A673 (cell line): ENCODE results near the gene KCNK15. TPM values are rescaled to one million over a fixed set of nuclear protein-coding genes. Genes with fewer than 3 reads are reported as not detected.

ENCODE experiments used
- BruUV-seq: library from RNA; stranded (reverse); fragments of 400-500 nt; replicated peaks from 2 replicates; lab custom pipeline; 2021; lab: Mats Ljungman, UMichigan
- CTCF ChIA-PET: fragments of 300-600 bp; sonication (Branson Sonifier 250); formaldehyde crosslinking; loops from one replicate; lab custom pipeline; 2022; ENCODE audit warnings: antibody characterized with exemption; lab: Charles Lee
- POLR2A ChIA-PET: fragments of 300-600 bp; sonication (Branson Sonifier 250); formaldehyde crosslinking; loops from one replicate; lab custom pipeline; 2022; ENCODE audit warnings: antibody characterized with exemption; ENCODE audit not compliant: low non-redundant PET; lab: Charles Lee
- DNase-seq: peaks from one replicate; pipeline ENCODE4 v3.0.0-alpha.2; 2015; ENCODE audit warnings: low spot score
- H3K27ac ChIP-seq: fragments of 200-600 bp; sonication (generic); 2 replicates; pipeline ENCODE4 v1.5.1; 2016; ENCODE audit warnings: mixed run types, low read depth, mild to moderate bottlenecking, mixed read lengths, antibody characterized with exemption, low read length; ENCODE audit not compliant: poor library complexity, severe bottlenecking
- H3K27me3 ChIP-seq: fragments of 200-600 bp; sonication (generic); replicated peaks from 2 replicates; pipeline ENCODE4 v1.6.1; 2017; ENCODE audit warnings: mixed run types, low read depth, mild to moderate bottlenecking, mixed read lengths, antibody characterized with exemption, low read length; ENCODE audit not compliant: insufficient read depth, poor library complexity
- H3K36me3 ChIP-seq: fragments of 200-600 bp; sonication (generic); 2 replicates; pipeline ENCODE4 v1.6.1; 2016; ENCODE audit warnings: mixed run types, mild to moderate bottlenecking, mixed read lengths, antibody characterized with exemption, low read length; ENCODE audit not compliant: insufficient read depth, poor library complexity, severe bottlenecking
- H3K4me1 ChIP-seq: fragments of 200-600 bp; sonication (generic); 2 replicates; pipeline ENCODE4 v1.6.1; 2017; ENCODE audit warnings: mixed run types, mild to moderate bottlenecking, mixed read lengths, antibody characterized with exemption, low read length; ENCODE audit not compliant: insufficient read depth, poor library complexity, severe bottlenecking
- H3K4me3 ChIP-seq: fragments of 200-600 bp; sonication (generic); 2 replicates; pipeline ENCODE4 v1.5.1; 2016; ENCODE audit warnings: low read depth, mixed run types, mild to moderate bottlenecking, mixed read lengths, low read length; ENCODE audit not compliant: poor library complexity, severe bottlenecking
- H3K9me3 ChIP-seq: fragments of 200-600 bp; sonication (generic); 2 replicates; pipeline ENCODE4 v1.6.1; 2016; ENCODE audit warnings: mixed run types, low read depth, mild to moderate bottlenecking, mixed read lengths, antibody characterized with exemption, low read length; ENCODE audit not compliant: poor library complexity, severe bottlenecking
- CTCF ChIP-seq: fragments of 300-800, 200-600 bp; sonication (generic); conservative IDR thresholded peaks from 2 replicates; pipeline ENCODE4 v1.5.1; 2017; ENCODE audit warnings: low read depth, mild to moderate bottlenecking, antibody characterized with exemption, low read length, moderate library complexity, mixed read lengths
- EZH2 ChIP-seq: fragments of 200-600 bp; sonication (generic); IDR thresholded peaks from 2 replicates; pipeline ENCODE4 v1.6.1; 2017; ENCODE audit warnings: borderline replicate concordance, low read depth, mild to moderate bottlenecking, mixed read lengths, antibody characterized with exemption, low read length; ENCODE audit not compliant: poor library complexity, severe bottlenecking
- intact Hi-C: fragments of 100-400 bp; cut with micrococcal nuclease; formaldehyde crosslinking; loops from one replicate; pipeline ENCODE4 v1.10.0; 2022; ENCODE audit not compliant: unreplicated experiment
- total RNA-seq: library from RNA; stranded (reverse); gene quantifications from 2 replicates; pipeline ENCODE4 v1.2.3, GENCODE V29; 2021

The KCNK15 gene
- total RNA-seq, 1 experiment from 2014 or later, result not detected

GRCh38 chr20:44742304-44743079, 3.2 kb upstream of the KCNK15 start:
- intact Hi-C loops, result no loop called here
- no peak overlapping the region for H3K4me3 ChIP-seq
- no peak for DNase-seq
- peaks cover 4% of the 10 kb centered on the region for H3K27me3 ChIP-seq
- no peaks in the 10 kb centered on the region for H3K9me3 ChIP-seq
- POLR2A ChIA-PET, result interaction anchor here (0.6 kb wide), 1 partner anchor 115 kb away, joined by 3 read pairs; no protein-coding TSS in a partner anchor
- CTCF ChIA-PET, result no interaction called here
- no peak overlapping the region for H3K27ac ChIP-seq
- H3K4me1 ChIP-seq, result peaks cover 10% of the 10 kb centered on the region
- no peaks in the 10 kb centered on the region for H3K36me3 ChIP-seq
- TF ChIP-seq CTCF (no peak), EZH2 (no peak)
- no TSS peak for BruUV-seq

GRCh38 chr20:44743080-44743701, 2.5 kb upstream of the KCNK15 start:
- no TSS peak for BruUV-seq
- TF ChIP-seq EZH2, result no peak
- TF ChIP-seq CTCF, result no peak
- H3K4me3 ChIP-seq, result no peak overlapping the region
- H3K9me3 ChIP-seq, result no peaks in the 10 kb centered on the region
- peaks cover 14% of the 10 kb centered on the region for H3K4me1 ChIP-seq
- ChIA-PET CTCF (no interaction called here), POLR2A (interaction anchor here (0.6 kb wide), 1 partner anchor 115 kb away, joined by 3 read pairs; no protein-coding TSS in a partner anchor)
- intact Hi-C loops, result no loop called here
- DNase-seq, result no peak
- H3K36me3 ChIP-seq, result no peaks in the 10 kb centered on the region
- peaks cover 4% of the 10 kb centered on the region for H3K27me3 ChIP-seq
- H3K27ac ChIP-seq, result no peak overlapping the region

- POLR2A ChIA-PET, result no interaction called here
- intact Hi-C loops, result no loop called here
- H3K27me3 ChIP-seq, result peaks cover 5% of the 10 kb centered on the region
- H3K9me3 ChIP-seq, result no peaks in the 10 kb centered on the region
- H3K4me1 ChIP-seq, result peaks cover 14% of the 10 kb centered on the region
- no peak overlapping the region for H3K4me3 ChIP-seq
- no peaks in the 10 kb centered on the region for H3K36me3 ChIP-seq
- DNase-seq, result no peak
- no peak overlapping the region for H3K27ac ChIP-seq
- no TSS peak for BruUV-seq
- CTCF ChIA-PET, result no interaction called here
- TF ChIP-seq CTCF (no peak), EZH2 (no peak)
Measured at GRCh38 chr20:44743916-44744655, 1.6 kb upstream of the KCNK15 start.
